ENCODE results near the gene BTBD1.

The BTBD1 gene

GRCh38 chr15:83066734-83067637, at the start of gene BTBD1:
BTBD1 (minus strand) TSS chr15:83067252; CDS start chr15:83067151, 101 bp downstream.
- DNase-seq (ENCODE audit: low spot score), result peak; percentile 97
- in situ Hi-C loops (cut with MboI; ENCODE audit: low pct_unique_long_range_greater_than_20kb, low sequenced_read_pairs, unreplicated experiment), result no loop called here
- TF ChIP-seq, protein P1, sequence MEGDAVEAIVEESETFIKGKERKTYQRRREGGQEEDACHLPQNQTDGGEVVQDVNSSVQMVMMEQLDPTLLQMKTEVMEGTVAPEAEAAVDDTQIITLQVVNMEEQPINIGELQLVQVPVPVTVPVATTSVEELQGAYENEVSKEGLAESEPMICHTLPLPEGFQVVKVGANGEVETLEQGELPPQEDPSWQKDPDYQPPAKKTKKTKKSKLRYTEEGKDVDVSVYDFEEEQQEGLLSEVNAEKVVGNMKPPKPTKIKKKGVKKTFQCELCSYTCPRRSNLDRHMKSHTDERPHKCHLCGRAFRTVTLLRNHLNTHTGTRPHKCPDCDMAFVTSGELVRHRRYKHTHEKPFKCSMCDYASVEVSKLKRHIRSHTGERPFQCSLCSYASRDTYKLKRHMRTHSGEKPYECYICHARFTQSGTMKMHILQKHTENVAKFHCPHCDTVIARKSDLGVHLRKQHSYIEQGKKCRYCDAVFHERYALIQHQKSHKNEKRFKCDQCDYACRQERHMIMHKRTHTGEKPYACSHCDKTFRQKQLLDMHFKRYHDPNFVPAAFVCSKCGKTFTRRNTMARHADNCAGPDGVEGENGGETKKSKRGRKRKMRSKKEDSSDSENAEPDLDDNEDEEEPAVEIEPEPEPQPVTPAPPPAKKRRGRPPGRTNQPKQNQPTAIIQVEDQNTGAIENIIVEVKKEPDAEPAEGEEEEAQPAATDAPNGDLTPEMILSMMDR (IDR thresholded peaks at IDR 0.05; ENCODE audit: extremely low read depth, insufficient read depth, missing control alignments), result peak; percentile 8

DNA sequence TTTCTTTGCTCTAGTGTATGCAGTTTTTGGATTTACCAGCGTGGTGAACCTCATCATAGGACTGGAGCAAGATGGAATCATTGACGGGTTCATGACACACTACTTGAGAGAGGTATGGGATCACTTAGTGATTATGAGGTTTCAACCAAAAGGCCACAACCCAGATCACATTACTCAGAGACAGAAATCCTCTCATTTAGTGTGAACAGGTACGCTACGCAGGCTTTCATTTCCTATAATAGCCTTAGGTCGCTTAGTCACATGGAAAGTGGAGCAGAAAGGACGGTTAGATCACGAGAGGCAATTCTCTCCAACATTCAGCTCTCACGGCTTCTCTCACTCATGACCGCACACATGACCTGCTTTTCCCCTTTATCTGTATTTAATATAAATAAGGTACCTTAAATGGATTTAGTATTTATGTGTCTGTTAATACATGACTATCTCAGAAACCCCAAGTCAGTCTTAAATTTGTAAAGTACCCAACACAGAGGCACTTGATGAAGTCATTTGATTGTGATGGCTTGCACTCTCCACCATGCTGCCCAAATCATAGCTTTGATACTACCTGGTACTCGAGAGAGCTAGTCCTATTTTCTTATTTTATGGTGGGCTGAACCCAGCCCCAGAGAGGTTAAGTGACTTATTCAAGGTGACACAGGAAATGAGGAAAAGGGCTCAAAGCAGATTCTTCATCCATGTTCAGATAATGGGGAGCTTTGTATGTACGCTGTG, 48.9 kb upstream of the BTBD1 start:
- in situ Hi-C loops (cut with MboI; ENCODE audit: low pct_unique_long_range_greater_than_20kb, low sequenced_read_pairs, unreplicated experiment), result no loop called here
- DNase-seq (ENCODE audit: low spot score), result peak; percentile 54
- TF ChIP-seq, protein P1 (IDR thresholded peaks at IDR 0.05; ENCODE audit: extremely low read depth, insufficient read depth, missing control alignments), result no peak

DNA sequence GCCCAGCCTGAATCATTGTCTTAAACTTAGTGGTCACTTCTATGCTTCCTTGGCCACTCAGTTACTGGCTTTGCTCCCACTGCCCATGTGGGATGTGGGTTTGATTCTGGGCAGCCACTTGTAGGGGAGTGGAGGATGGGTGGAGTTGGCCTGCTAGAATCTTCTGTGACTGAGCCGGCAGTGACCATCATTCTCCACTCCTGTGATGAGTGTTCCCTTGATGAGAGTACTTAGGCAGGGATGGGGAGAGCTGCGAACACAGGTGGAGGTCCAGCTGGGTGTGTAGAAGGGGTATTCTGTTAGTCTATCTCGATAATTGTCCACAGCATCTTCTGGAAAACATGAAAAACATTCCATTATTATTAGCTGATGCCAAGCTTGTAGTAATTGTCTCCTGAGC, 48.4 kb upstream of the BTBD1 start:
- in situ Hi-C loops (cut with MboI; ENCODE audit: low pct_unique_long_range_greater_than_20kb, low sequenced_read_pairs, unreplicated experiment), result no loop called here
- TF ChIP-seq, protein P1 (IDR thresholded peaks at IDR 0.05; ENCODE audit: extremely low read depth, insufficient read depth, missing control alignments), result no peak
- DNase-seq (ENCODE audit: low spot score), result no peak

GRCh38 chr15:83114856-83115255, 47.8 kb upstream of the BTBD1 start:
- in situ Hi-C loops (cut with MboI; ENCODE audit: low pct_unique_long_range_greater_than_20kb, low sequenced_read_pairs, unreplicated experiment), result no loop called here
- no peak for DNase-seq (ENCODE audit: low spot score)
- TF ChIP-seq, protein P1 (IDR thresholded peaks at IDR 0.05; ENCODE audit: extremely low read depth, insufficient read depth, missing control alignments), result no peak

GRCh38 chr15:83113881-83114674, 47.0 kb upstream of the BTBD1 start:
- in situ Hi-C loops (cut with MboI; ENCODE audit: low pct_unique_long_range_greater_than_20kb, low sequenced_read_pairs, unreplicated experiment), result no loop called here
- TF ChIP-seq, protein P1 (IDR thresholded peaks at IDR 0.05; ENCODE audit: extremely low read depth, insufficient read depth, missing control alignments), result no peak
- no peak for DNase-seq (ENCODE audit: low spot score)

- TF ChIP-seq, protein P1 (IDR thresholded peaks at IDR 0.05; ENCODE audit: extremely low read depth, insufficient read depth, missing control alignments), result no peak
- DNase-seq (ENCODE audit: low spot score), result no peak
- in situ Hi-C loops (cut with MboI; ENCODE audit: low pct_unique_long_range_greater_than_20kb, low sequenced_read_pairs, unreplicated experiment), result no loop called here
Observed at GRCh38 chr15:83112956-83113299, 45.9 kb upstream of the BTBD1 start.

All from GM13977 (cell line).